COR-L47 (cell line): ENCODE results near the gene IGFBP6.

Source experiments
- DNase-seq: peaks from one replicate; lab custom pipeline; 2025; lab: John Stamatoyannopoulos, UW

The IGFBP6 gene

GRCh38 chr12:53120685-53121525 is 23.4 kb downstream of the IGFBP6 start:
- no peak for DNase-seq

DNA sequence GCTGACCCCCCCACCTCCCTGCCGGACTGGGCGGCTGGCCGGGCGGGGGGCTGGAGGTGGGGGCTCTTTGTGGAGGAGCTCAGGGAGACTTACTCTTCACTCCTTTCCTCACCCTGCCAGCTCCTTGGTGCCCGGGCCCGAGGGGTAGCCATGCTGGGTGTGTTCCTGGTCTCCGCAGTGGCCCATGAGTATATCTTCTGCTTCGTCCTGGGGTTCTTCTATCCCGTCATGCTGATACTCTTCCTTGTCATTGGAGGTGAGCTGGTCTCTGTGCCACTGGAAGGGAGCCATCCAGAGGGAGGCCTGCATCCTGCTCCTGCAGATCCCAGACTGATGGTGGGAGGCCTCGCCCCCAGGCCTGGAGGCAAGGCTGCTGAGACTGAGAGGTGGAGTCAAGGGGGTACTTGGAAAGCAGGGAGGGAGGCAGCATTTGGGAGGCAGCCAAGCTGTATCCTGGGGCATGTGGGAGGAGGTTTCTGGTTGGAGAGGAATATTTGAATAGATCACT is 25.5 kb downstream of the IGFBP6 start:
- no peak for DNase-seq

- DNase-seq: no peak
Measured at GRCh38 chr12:53123578-53124351, 26.3 kb downstream of the IGFBP6 start.

- no peak for DNase-seq
Measured at GRCh38 chr12:53124352-53124723, 26.9 kb downstream of the IGFBP6 start.

GRCh38 chr12:53127169-53127568 is 29.7 kb downstream of the IGFBP6 start:
- DNase-seq: no peak

DNA sequence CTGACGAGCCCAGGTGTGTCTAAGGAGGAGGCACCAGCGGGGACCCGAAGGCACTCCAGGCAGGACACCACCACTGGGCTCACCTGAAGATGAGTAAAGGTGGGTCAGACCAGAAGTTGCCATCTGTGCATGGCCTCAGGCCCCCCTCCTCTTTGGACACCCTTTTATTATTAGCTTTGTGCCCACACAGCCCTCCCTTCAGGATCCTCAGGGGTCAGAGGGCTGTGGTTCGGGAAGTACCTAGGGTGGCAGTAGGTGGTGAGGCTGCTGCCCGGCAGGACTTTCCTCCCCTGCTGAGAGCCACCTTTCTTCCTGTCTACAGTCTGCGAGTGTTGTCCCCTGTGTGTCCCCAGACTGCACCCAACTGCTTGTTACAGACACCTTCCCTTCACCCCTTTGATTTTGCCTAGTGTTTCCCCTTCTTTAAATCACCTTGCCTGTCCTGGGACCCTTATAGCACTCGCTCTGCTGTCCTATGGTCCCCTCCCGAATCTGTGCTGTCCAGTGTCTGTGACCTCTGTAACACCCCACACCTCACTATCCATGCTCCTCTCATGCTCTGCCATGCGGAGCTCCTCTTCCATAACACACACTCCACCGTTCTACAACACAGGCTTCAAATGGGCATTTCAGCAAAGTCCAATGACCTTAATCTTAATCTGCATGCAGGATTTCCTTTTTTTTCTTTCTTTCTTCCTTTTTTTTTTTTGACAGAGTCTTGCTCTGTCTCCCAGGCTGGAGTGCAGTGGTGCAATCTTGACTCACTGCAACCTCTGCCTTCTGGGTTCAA is 31.5 kb downstream of the IGFBP6 start:
- no peak for DNase-seq

DNA sequence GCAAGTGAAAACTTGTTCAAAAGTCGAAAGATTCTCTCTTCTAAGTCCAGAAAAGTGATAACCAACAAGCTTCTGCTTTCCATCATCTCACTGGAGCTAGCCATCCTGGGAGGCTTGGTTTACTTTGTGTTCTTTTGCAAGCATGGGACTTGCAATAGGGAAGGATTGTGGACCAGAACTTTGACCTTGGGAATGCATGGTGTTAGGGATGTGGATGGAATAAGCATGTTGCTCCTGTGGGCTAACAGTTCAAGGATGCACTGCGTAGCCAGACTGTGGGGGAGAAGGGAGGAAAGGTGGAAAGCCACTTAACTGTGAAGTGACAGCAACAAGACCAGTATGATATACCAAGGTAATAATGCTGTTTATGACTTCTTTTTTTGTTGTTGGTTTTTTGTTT is 34.4 kb downstream of the IGFBP6 start:
- DNase-seq: no peak

DNA sequence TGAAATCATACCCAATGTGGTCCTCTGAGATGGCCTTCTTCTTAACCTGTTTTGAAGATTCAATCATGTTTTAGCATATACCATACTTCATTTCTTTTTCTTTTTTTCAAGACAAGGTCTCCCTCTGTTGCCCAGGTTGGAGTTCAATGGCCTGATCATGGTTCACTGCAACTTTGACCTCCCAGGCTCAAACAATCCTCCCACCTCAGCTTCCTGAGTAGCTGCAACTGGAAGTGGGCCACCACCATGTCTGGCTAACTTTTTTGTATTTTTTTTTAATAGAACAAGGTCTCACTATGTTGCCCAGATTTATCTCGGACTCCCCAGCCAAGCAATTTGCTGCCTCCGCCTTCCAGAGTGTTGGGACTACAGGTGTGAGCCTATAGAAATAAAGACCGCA is 36.3 kb downstream of the IGFBP6 start:
- no peak for DNase-seq

GRCh38 chr12:53143355-53143754 is 45.9 kb downstream of the IGFBP6 start:
- no peak for DNase-seq

GRCh38 chr12:53145383-53146260 is 48.2 kb downstream of the IGFBP6 start:
- DNase-seq: no peak

GRCh38 chr12:53147181-53147580 is 49.7 kb downstream of the IGFBP6 start:
- no peak for DNase-seq

GRCh38 chr12:53147653-53148052 is 50.2 kb downstream of the IGFBP6 start:
- no peak for DNase-seq

GRCh38 chr12:53151039-53151438 is 53.6 kb downstream of the IGFBP6 start:
- DNase-seq: no peak
